Effector CD8-positive, alpha-beta T cell (primary cell): Measurements from ENCODE around the gene USP7.
"Not testable (repeated sequence)": the region's sequence is repeated elsewhere in the genome, so short reads cannot be mapped to it uniquely, and the experiment has no call there.

Experiments
- DNase-seq: peaks from one replicate; lab custom pipeline; 2025; lab: John Stamatoyannopoulos, UW

The USP7 gene

DNA sequence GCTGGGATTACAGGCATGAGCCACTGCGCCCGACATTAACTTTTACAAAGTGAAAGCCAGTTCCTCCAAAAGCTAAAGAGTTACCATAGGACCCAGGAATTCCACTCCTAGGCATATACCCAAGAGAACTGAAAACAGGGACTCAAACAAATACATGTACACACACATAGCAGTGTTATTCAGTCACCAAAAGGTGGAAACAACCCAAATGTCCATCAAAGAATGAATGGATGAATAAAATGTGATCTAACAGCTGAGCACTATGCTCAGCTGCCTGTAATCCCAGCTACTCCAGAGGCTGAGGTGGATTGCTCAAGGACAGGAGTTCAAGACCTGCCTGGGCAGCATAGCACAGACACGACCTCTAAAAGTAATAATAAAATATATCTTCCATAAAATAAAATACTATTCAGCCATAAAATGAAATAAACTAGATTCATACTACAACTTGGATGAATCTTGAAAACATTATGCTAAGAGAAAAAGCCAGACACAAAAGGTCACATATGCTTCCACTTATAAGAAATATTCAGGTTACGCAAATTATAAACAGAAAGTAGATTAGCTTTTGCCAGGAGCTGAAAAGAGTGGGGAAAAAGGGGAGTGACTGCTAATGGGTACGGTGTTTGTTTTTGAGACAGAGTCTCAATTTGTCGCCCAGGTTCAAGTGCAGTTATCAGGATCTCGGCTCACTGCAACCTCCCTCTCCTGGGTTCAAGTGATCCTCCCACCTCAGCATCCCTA lies 9.3 kb upstream of the USP7 start:
- DNase-seq = no peak

GRCh38 chr16:8971416-8971815 lies 7.7 kb upstream of the USP7 start:
- DNase-seq = no peak

- DNase-seq = not testable (repeated sequence)
Measured at GRCh38 chr16:8969202-8969897, 5.6 kb upstream of the USP7 start.

- DNase-seq = not testable (repeated sequence)
Measured at GRCh38 chr16:8968054-8968453, 4.3 kb upstream of the USP7 start.

- no peak for DNase-seq
Measured at GRCh38 chr16:8967132-8967821, 3.6 kb upstream of the USP7 start.

GRCh38 chr16:8966817-8967131 lies 3.1 kb upstream of the USP7 start:
- DNase-seq = no peak

- DNase-seq = no peak
Measured at GRCh38 chr16:8964462-8964861, 756 bp upstream of the USP7 start.

- no peak for DNase-seq
Measured at GRCh38 chr16:8963010-8963820, 491 bp downstream of the USP7 start.

GRCh38 chr16:8962393-8963009 lies 1.2 kb downstream of the USP7 start:
- DNase-seq = peak; percentile 30

DNA sequence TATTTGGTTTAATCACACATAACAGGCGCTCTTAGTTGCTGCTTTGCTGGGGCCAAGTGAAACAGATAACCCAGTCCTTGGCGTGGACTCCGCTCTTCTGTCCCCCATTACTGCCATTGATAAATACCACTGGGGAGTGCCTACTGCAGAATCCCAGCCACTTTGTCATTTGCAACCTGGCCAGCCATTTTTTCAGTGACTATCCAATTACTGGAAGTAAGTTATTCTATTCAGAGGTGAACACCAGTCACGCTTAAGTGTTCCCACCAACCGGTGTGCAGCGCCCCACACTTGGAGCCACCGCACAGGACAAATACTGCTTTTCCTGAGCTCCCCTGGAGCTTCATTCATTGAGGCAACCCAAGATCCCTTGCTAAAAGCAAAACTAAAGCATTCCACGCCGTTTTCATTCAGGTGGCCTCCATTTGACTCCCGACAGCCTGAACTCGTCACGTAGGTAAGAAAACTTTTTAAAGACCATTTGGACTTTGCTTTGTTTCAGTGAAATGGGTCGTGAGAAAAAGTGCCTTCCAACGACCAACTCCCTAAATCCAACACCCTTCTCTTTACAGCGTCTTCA lies 1.8 kb downstream of the USP7 start:
- DNase-seq = no peak

- DNase-seq = no peak
Measured at GRCh38 chr16:8960788-8961109, 3.0 kb downstream of the USP7 start.

GRCh38 chr16:8959921-8960787 lies 3.6 kb downstream of the USP7 start:
- DNase-seq = no peak

GRCh38 chr16:8958344-8959167 lies 5.2 kb downstream of the USP7 start:
- DNase-seq = no peak

GRCh38 chr16:8957509-8958157 lies 6.1 kb downstream of the USP7 start:
- DNase-seq = no peak

DNA sequence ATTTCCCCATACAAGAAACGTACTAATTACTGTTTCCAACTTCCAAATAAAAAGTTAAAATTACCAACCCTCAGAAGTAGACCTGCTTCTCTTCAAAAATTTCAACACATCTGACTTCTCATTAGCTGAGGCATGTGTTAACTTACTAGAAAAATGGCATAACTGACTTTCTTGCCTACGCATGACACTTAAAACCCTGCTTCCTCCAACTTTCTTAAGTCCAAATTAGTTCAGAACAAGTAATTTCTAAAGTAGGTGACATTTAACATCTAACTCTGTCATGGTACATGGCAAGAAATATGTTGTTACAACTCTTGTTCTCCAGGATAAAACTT lies 6.7 kb downstream of the USP7 start:
- DNase-seq = no peak

DNA sequence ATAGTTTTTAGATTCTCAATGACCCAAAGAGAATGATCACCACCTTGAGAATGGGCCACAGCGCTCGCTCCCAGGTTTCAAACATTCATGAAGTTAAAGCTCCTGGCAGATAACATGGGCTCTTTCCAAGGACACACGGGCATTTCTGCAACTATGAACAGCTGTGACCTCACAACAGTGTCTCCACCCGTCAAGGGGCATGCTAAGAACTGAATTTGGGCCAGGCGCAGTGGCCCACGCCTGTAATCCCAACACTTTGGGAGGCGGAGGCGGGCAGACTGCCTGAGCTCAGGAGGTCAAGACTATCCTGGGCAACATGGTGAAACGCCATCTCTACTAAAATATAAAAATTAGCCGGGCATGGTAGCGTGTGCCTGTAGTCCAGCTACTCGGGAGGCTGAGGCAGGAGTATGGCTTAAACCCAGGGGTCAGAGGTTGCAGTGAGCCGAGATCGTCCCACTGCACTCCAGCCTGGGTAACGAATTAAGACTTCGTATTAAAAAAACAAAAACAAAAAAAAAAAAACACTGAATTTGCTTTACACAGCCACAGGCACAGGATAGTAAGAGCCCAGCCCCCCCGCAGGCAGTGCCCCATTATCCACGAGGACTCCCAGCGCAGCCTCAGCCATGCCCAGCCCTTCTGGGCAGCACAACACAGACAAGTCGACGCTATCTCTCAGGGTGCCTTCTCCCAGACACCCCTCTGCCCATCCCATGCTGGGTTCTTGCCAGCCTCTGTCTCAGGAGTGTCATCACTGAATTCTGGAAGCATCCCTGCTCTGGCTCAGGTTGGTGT lies 7.2 kb downstream of the USP7 start:
- no peak for DNase-seq

DNA sequence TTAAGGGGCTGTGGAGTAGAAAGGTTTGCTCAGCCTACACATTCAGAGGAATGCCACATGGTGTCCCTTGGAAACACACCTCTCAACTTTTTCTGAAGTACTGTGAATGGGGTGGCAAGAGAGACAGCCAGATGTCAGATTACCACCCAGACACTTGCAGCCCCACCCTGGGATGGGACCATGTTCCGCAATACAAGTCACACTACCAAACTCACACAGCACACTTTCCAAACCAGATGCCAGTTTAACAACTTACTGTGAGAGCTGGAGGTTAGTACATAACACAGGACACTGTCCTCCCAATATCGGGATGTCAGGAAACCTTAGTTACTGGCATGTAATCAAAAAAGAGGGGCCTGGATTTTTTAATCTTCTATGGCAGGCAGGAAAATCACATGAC lies 7.9 kb downstream of the USP7 start:
- no peak for DNase-seq

GRCh38 chr16:8953064-8953463 lies 10.6 kb downstream of the USP7 start:
- DNase-seq = no peak
